ENCODE data around the gene PCDHGA5. TPM values are rescaled to one million over a fixed set of nuclear protein-coding genes. Genes with fewer than 3 reads are reported as not detected.
A peak's percentile ranks its signal among the peaks of the same experiment; 100 is the strongest.
"Not testable (repeated sequence)": the region's sequence is repeated elsewhere in the genome, so short reads cannot be mapped to it uniquely, and the experiment has no call there.

PCDHGA5 gene
- total and polyA plus RNA-seq, 10 donors = 0.04 to 3.1 (median 2.2) TPM; not detected in 1

DNA sequence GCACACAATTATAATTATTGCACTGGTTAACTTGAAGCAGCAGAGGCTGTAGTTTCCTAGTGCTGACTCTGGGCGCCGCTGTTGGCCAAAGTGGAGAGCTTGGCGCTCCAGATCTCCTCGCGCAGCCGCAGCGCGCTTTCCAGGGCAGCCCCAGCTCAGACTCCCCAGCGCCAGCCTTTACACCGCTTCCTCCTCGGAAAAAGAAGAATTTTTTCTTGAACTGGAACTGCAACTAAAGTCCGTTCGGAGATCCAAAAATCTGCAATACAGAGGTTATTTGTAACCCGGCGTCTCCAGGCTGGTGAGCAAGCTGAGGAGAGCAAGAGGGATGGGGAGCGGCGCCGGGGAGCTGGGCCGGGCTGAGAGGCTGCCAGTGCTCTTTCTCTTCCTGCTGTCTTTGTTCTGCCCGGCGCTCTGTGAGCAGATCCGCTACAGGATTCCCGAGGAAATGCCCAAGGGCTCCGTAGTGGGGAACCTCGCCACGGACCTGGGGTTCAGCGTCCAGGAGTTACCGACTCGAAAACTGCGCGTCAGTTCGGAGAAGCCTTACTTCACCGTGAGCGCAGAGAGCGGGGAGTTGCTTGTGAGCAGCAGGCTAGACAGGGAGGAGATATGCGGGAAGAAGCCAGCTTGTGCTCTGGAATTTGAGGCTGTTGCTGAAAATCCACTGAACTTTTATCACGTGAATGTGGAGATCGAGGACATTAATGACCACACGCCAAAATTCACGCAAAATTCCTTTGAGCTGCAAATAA, 23.8 kb downstream of the PCDHGA5 start, which contains the start of gene PCDHGB4:
Gene PCDHGB4 (plus strand): TSS at position 142 of the 755 bp plus-strand sequence. CDS start 187 bp downstream, at position 329.
- H3K4me1 ChIP-seq; H3K36me3 ChIP-seq; intact Hi-C loops (cut with DNase I; ENCODE audit: low total_unique reads); DNase-seq; H3K27ac ChIP-seq: not testable (repeated sequence)
- Histone ChIP-seq H3K4me3 (peak within 1 kb of the TSS in 2 of 8 donors; percentile 2 to 50), H3K27me3 (replicated peaks in 1 of 7) (peaks cover 0 to 96% (median 16%) of the 10 kb centered on the region in 7 donors), H3K9me3 (peaks cover 0 to 97% (median 96%) of the 10 kb centered on the region in 8 donors)
- WGBS, 5 donors = 12 to 20% (median 16%) methylated on average over 19 to 21 of the region's 40 CpGs
- TF ChIP-seq, protein P1, sequence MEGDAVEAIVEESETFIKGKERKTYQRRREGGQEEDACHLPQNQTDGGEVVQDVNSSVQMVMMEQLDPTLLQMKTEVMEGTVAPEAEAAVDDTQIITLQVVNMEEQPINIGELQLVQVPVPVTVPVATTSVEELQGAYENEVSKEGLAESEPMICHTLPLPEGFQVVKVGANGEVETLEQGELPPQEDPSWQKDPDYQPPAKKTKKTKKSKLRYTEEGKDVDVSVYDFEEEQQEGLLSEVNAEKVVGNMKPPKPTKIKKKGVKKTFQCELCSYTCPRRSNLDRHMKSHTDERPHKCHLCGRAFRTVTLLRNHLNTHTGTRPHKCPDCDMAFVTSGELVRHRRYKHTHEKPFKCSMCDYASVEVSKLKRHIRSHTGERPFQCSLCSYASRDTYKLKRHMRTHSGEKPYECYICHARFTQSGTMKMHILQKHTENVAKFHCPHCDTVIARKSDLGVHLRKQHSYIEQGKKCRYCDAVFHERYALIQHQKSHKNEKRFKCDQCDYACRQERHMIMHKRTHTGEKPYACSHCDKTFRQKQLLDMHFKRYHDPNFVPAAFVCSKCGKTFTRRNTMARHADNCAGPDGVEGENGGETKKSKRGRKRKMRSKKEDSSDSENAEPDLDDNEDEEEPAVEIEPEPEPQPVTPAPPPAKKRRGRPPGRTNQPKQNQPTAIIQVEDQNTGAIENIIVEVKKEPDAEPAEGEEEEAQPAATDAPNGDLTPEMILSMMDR (IDR thresholded peaks at IDR 0.05 in 8 of 11, conservative IDR thresholded peaks at IDR 0.05 in 3 of 11) = peak in 4 of 11 experiments; percentile 19 to 33 (median 26)

DNA sequence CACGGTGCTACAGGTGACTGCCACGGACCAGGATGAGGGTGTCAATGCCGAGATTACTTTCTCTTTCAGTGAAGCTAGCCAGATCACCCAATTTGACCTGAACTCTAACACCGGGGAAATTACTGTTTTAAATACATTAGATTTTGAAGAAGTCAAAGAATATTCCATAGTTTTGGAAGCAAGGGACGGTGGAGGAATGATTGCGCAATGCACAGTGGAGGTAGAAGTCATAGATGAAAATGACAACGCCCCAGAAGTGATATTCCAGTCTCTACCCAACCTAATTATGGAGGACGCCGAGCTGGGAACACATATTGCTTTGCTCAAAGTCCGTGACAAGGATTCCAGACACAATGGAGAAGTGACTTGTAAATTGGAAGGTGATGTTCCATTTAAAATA, 24.7 kb downstream of the PCDHGA5 start:
- H3K27me3 ChIP-seq (replicated peaks in 1 of 7) = peaks cover 0 to 96% (median 8%) of the 10 kb centered on the region in 7 donors
- no peaks in the 10 kb centered on the region for H3K4me1 ChIP-seq
- no peak overlapping the region for H3K27ac ChIP-seq
- peaks cover 0 to 10% (median 0%) of the 10 kb centered on the region in 6 donors for H3K36me3 ChIP-seq
- intact Hi-C loops (cut with DNase I; ENCODE audit: low total_unique reads) = no loop called here
- TF ChIP-seq POLR2A (IDR thresholded peaks at IDR 0.05) (no peak), POLR2AphosphoS5 (IDR thresholded peaks at IDR 0.05) (no peak)
- TF ChIP-seq, protein P1 (IDR thresholded peaks at IDR 0.05 in 8 of 11, conservative IDR thresholded peaks at IDR 0.05 in 3 of 11) = no peak
- DNase-seq = no peak
- H3K9me3 ChIP-seq = peaks cover 0 to 97% (median 96%) of the 10 kb centered on the region in 8 donors
- WGBS, 5 donors = 44 to 54% (median 48%) methylated on average over 10 of the region's 10 CpGs
- H3K4me3 ChIP-seq = no peak overlapping the region

DNA sequence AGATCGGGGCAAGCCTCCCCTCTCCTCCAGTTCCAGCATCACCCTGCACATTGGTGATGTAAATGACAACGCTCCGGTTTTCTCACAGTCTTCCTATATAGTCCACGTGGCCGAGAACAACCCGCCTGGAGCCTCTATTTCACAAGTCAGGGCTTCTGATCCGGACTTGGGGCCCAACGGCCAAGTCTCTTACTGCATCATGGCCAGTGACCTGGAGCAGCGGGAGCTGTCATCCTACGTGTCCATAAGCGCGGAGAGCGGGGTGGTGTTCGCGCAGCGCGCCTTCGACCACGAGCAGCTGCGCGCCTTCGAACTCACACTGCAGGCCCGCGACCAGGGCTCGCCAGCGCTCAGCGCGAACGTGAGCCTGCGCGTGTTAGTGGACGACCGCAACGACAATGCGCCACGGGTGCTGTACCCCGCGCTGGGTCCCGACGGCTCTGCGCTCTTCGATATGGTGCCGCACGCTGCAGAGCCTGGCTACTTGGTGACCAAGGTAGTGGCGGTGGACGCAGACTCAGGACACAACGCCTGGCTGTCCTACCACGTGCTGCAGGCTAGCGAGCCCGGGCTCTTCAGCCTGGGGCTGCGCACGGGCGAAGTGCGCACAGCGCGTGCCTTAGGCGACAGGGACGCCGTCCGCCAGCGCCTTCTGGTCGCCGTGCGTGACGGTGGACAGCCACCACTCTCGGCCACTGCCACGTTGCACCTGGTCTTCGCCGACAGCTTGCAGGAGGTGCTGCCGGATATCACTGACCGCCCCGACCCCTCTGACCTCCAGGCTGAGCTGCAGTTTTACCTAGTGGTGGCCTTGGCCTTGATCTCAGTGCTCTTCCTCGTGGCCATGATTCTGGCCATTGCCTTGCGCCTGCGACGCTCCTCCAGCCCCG, 25.4 kb downstream of the PCDHGA5 start:
- TF ChIP-seq, protein P1 (IDR thresholded peaks at IDR 0.05 in 8 of 11, conservative IDR thresholded peaks at IDR 0.05 in 3 of 11) = no peak
- TF ChIP-seq POLR2A (IDR thresholded peaks at IDR 0.05) (no peak), POLR2AphosphoS5 (IDR thresholded peaks at IDR 0.05) (no peak)
- Histone ChIP-seq H3K9me3 (peaks cover 0 to 97% (median 96%) of the 10 kb centered on the region in 8 donors), H3K4me3 (peak overlapping the region in 1 of 8 donors; percentile 9), H3K4me1 (no peaks in the 10 kb centered on the region), H3K27ac (no peak overlapping the region), H3K27me3 (replicated peaks in 1 of 7) (peaks cover 0 to 96% (median 7%) of the 10 kb centered on the region in 7 donors), H3K36me3 (peaks cover 0 to 10% (median 0%) of the 10 kb centered on the region in 6 donors)
- DNase-seq = no peak
- WGBS, 5 donors = 41 to 53% (median 47%) methylated on average over 51 to 77 of the region's 77 CpGs
- intact Hi-C loops (cut with DNase I; ENCODE audit: low total_unique reads) = no loop called here

All from spleen (tissue), 11 donors.